22Rv1 (cell line): ENCODE data around the gene CCER1.
A peak's percentile ranks its signal among the peaks of the same experiment; 100 is the strongest.

Experiments
- CTCF ChIP-seq: fragments of 450-650 bp; IDR thresholded peaks from 2 replicates; pipeline ENCODE4 v1.5.1; 2017; ENCODE audit warnings: mild to moderate bottlenecking
- ZFX ChIP-seq: fragments of 450-650 bp; IDR thresholded peaks from 2 replicates; pipeline ENCODE4 v1.6.1; 2017; ENCODE audit warnings: antibody characterized with exemption, borderline replicate concordance

GRCh38 chr12:90940872-90941499, 14.0 kb downstream of the CCER1 start:
- TF ChIP-seq CTCF: peak; percentile 93
- no peak for TF ChIP-seq ZFX
